Immature natural killer cell (primary cell): ENCODE data around the gene ISG15. TPM values are rescaled to one million over a fixed set of nuclear protein-coding genes. Genes with fewer than 3 reads are reported as not detected.

Experiments
- DNase-seq, 3 donors: peaks; one replicate each; pipeline ENCODE4 v3.0.0; 2022; ENCODE audit warnings: mixed read lengths in 1 of 3
- H3K27ac Mint-ChIP-seq, 6 donors: one replicate each; pipeline ENCODE4 v1.8.0; 2020; ENCODE audit warnings: mixed read lengths in 6 of 6, mild to moderate bottlenecking in 5 of 6, inconsistent platforms in 4 of 6, moderate library complexity in 3 of 6
- H3K27me3 Mint-ChIP-seq, 3 donors: one replicate each; pipeline ENCODE4 v1.8.0; 2020 to 2021; ENCODE audit warnings: low read depth in 3 of 3, mild to moderate bottlenecking in 3 of 3, mixed read lengths in 3 of 3, moderate library complexity in 3 of 3, inconsistent platforms in 1 of 3
- H3K36me3 Mint-ChIP-seq, 3 donors: one replicate each; pipeline ENCODE4 v1.8.0; 2020; ENCODE audit warnings: mixed read lengths in 3 of 3, inconsistent platforms in 2 of 3, mild to moderate bottlenecking in 2 of 3
- H3K4me1 Mint-ChIP-seq, 2 donors: one replicate each; pipeline ENCODE4 v1.8.0; 2020; ENCODE audit warnings: inconsistent platforms in 2 of 2, mild to moderate bottlenecking in 2 of 2, mixed read lengths in 2 of 2, moderate library complexity in 1 of 2
- H3K4me3 Mint-ChIP-seq, 5 donors: one replicate each; pipeline ENCODE4 v1.8.0; 2020; ENCODE audit warnings: mild to moderate bottlenecking in 5 of 5, mixed read lengths in 5 of 5, inconsistent platforms in 3 of 5, moderate library complexity in 3 of 5
- H3K9me3 Mint-ChIP-seq, 6 donors: one replicate each; pipeline ENCODE4 v1.8.0; 2020; ENCODE audit warnings: mild to moderate bottlenecking in 6 of 6, mixed read lengths in 6 of 6, inconsistent platforms in 4 of 6, moderate library complexity in 3 of 6
- polyA plus RNA-seq, 3 donors: library from polyadenylated mRNA; unstranded; fragments of 300-500 nt; fragmentation: Illumina TruSeq; gene quantifications; one replicate each; pipeline ENCODE4 v1.2.3, GENCODE V29; 2021

Gene ISG15
- polyA plus RNA-seq, 3 donors from 2014 or later, result 304 to 360 (median 354) TPM

DNA sequence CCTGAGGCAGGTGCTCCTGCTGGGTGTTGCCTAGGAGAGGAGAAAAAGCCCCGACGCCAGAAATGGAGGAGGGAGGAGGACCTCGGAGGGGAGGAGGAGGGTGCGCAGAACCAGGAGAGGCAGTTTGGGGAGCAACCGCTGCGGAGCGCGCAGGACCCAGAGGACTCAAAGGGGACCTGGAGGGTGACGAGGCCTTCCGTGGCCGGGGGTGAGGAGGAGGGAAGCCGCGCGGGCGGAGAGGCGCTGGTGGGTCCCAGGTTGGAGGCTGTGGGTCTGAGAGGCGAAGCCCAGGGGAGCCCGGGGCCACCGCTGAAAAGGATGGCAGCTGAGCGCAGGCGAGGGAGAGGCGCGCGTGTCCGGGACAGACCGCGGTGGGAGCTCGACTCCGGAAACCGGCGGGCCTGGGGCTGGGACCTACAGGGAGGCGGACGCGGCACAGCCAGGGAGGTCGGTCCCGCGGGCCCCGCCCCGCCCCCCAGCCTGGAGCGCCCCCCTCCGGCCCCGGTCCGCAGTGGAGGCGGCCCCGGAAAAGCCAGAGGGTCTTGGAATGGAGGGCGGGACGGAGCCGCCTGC is 45.7 kb downstream of the ISG15 start:
- peaks cover 11 to 14% (median 12%) of the 10 kb centered on the region in 3 donors for H3K27me3 Mint-ChIP-seq
- DNase-seq, result peak in 1 of 3 donors; percentile 42
- H3K4me3 Mint-ChIP-seq, result peak overlapping the region; percentile 40 to 74 (median 68)
- no peak overlapping the region for H3K27ac Mint-ChIP-seq
- H3K9me3 Mint-ChIP-seq, result no peaks in the 10 kb centered on the region
- no peaks in the 10 kb centered on the region for H3K36me3 Mint-ChIP-seq
- H3K4me1 Mint-ChIP-seq, result peaks cover 0 to 5% of the 10 kb centered on the region in 2 donors

DNA sequence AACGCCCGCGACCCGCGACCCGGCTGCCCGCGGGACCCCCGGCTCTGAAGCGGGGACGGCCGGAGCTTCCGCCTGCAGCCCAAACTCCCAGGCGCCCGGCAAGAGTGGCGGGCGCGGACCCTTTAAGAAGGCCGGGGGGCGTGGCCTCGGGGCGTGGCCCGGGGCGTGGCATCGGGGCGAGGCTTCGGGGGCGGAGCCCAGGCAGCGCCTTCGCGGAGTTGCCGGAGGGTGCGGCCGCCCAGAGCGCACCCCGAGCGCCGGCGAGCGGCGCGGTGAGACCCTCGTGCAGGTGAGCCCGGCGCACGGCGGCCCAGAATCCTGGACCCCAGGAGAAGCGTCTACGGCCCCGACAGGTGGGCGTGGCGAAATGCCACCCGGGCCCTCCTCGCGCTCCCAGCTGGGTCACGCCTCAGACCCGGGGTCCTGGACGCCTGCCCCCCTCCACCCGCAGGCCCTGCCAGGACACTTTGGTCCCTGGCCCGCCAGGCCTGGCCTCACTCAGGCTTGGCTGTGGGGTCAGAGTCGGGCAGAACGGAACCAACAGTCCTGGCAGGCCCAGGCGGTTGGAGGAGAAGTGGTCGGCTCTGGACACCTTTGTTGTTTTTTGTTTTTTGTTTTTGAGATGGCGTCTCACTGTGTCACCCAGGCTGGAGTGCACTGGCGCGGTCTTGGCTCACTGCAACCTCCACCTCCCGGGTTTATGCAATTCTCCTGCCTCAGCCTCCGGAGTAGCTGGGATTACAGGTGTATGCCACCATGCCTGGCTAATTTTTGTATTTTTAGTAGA is 46.4 kb downstream of the ISG15 start:
- peak; percentile 82 to 84 (median 83) for DNase-seq
- H3K36me3 Mint-ChIP-seq, result no peaks in the 10 kb centered on the region
- H3K27me3 Mint-ChIP-seq, result peaks cover 11 to 14% (median 12%) of the 10 kb centered on the region in 3 donors
- H3K4me1 Mint-ChIP-seq, result peaks cover 0 to 5% of the 10 kb centered on the region in 2 donors
- no peak overlapping the region for H3K27ac Mint-ChIP-seq
- H3K9me3 Mint-ChIP-seq, result no peaks in the 10 kb centered on the region
- H3K4me3 Mint-ChIP-seq, result peak overlapping the region; percentile 12 to 51 (median 43)

DNA sequence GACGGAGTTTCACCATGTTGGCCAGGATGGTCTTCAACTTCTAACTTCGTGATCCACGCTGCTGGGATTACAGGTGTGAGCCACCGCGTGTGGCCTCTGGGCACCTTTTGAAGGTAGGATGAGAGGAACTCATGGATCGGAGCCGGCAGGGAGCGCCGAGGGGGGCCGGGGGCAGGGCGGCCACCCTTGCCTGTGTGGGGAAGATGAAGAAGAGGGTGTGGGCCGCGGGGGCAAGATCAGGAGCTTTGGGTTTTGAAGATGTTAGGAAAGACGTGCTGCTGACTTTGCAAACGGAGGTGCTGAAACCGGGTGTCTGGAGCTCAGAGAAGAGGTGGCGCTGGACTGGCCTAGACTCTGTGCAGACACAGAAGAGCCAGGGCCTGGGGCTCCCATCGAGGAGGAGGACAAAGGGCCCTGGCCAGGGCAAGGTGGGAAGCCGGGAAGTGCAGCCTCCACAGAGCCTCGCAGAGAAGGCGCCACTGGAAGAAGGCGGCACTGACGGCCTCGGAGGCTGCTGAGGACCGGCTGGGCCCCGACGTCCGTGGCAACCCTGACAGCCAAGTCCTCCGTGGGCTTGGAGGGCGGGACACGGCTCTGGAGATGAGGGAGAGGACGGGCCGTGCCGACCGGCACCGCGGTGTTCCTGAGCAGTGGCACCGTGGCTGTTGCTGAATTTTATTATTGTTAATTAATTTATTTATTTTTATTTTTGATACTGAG is 47.1 kb downstream of the ISG15 start:
- no peaks in the 10 kb centered on the region for H3K36me3 Mint-ChIP-seq
- peak overlapping the region; percentile 35 to 51 (median 43) for H3K4me3 Mint-ChIP-seq
- H3K27me3 Mint-ChIP-seq, result peaks cover 11 to 14% (median 12%) of the 10 kb centered on the region in 3 donors
- no peaks in the 10 kb centered on the region for H3K9me3 Mint-ChIP-seq
- H3K27ac Mint-ChIP-seq, result no peak overlapping the region
- DNase-seq, result no peak
- peaks cover 0 to 5% of the 10 kb centered on the region in 2 donors for H3K4me1 Mint-ChIP-seq

DNA sequence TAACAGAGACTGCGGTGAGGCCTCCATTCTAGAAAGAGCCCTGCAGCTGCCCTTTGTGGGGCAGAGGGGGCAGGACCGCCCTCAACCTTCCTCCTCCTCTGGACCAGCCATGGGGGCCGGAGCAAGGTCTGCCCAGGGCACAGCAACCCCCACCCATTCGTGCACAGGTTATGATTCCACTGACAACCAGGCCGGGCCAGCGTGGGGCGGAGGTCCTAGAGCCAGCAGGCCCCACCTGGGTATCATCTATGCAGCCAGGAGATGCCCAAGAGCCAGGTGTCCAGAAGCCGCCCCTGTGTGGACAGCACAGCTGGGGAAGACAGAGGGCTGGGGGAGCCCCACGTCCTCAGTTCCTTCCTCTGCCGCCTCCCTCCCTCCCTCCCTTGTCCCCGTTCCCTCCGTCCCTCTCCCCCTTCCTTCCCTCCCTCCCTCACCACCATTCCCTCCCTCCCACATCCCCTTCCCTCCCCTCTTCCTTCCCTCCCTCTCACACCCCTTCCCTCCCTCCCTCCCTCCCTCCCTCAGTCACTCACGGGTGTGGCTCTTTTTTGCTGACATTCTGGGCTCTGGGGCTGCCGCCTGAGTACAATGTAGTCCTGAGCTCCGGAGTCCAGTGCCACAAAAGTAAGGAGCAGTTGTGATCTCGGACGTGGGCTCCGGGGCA is 48.5 kb downstream of the ISG15 start:
- peaks cover 8 to 14% (median 12%) of the 10 kb centered on the region in 3 donors for H3K27me3 Mint-ChIP-seq
- H3K9me3 Mint-ChIP-seq, result no peaks in the 10 kb centered on the region
- DNase-seq, result no peak
- H3K27ac Mint-ChIP-seq, result no peak overlapping the region
- H3K4me3 Mint-ChIP-seq, result no peak overlapping the region
- H3K4me1 Mint-ChIP-seq, result peaks cover 0 to 5% of the 10 kb centered on the region in 2 donors
- no peaks in the 10 kb centered on the region for H3K36me3 Mint-ChIP-seq

DNA sequence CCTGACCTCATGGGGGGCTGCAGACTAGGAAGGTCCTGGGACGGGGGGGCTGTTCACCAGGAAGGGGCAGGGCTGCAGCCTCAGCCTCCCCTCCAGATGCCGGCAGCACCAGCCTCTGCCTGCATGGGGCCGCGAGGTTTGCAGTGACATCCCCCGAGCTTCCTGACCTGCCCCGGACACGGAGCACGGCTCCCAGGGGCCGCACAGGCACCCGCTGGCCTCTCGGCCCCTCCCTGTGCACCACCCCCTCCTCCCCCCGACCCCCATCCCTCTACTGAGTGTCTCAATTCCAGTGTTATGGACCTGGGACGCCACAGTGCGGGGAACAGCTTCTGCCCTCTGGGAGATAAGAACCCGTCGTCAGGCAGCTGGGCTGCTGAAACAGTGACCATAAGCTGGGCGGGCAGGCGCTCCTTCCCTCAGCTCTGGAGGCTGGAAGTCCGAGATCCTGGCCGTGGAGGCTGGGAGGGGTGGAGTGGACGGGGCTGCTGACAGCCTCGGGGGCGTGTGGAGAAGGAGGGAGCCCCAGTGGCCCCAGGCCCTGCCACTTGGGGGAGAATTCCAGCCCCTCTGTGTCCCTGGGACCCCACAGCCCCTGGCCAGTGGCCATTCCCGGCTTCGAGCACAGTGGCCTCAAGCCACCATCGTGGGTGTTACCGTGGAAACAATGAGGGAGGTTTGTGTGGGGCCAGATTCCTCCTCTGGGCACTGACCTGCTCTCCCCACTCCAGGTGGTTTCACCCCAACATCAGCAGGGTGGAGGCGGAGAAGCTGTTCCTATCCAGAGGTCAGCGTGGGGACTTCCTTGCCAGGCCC is 49.3 kb downstream of the ISG15 start:
- no peaks in the 10 kb centered on the region for H3K36me3 Mint-ChIP-seq
- H3K9me3 Mint-ChIP-seq, result no peaks in the 10 kb centered on the region
- peaks cover 0 to 5% of the 10 kb centered on the region in 2 donors for H3K4me1 Mint-ChIP-seq
- no peak overlapping the region for H3K27ac Mint-ChIP-seq
- H3K27me3 Mint-ChIP-seq, result peaks cover 8 to 11% (median 11%) of the 10 kb centered on the region in 3 donors
- no peak overlapping the region for H3K4me3 Mint-ChIP-seq
- DNase-seq, result no peak

DNA sequence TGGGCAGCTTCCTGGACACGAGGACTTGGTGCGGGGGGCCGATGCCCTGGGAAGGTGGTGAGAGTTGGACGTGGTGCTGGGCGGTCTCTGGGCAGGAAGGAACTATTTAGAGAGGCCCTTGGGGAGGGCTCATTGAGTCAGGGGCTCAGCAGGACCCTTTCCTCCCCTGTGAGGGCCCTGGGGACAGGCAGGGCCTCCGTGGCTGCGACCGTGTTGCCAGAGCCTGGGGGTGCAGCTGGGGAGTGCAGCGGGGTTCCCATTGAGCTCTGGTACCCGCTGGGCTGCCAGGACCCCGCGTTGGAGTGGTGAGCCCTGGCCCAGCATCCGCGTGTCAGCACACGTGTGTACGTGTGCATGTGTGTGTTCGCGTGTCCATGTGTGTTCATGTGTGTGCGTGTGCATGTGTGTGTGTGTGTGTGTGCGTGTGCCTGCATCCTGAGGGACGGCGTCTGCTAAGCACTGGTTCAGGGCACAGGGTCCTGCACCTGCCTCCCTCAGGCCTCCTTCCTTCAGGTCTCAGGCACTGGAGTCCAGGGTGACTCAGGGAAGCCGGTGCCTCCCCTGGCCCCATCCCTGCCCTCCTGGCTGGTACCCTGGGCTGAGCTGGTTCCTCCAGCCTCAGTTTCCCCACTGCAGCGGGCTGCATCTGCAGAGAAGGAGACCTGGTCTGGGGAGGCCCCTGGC is 50.1 kb downstream of the ISG15 start:
- no peaks in the 10 kb centered on the region for H3K36me3 Mint-ChIP-seq
- peaks cover 7 to 8% (median 8%) of the 10 kb centered on the region in 3 donors for H3K27me3 Mint-ChIP-seq
- peaks cover 0 to 7% of the 10 kb centered on the region in 2 donors for H3K4me1 Mint-ChIP-seq
- no peak overlapping the region for H3K4me3 Mint-ChIP-seq
- H3K9me3 Mint-ChIP-seq, result no peaks in the 10 kb centered on the region
- DNase-seq, result no peak
- no peak overlapping the region for H3K27ac Mint-ChIP-seq

Other genes starting within 250 kb of the ISG15 start
- under 1 TPM in 1 of 3 donors, not detected in 2; 0.14 TPM for gene SAMD11, start 89.6 kb upstream of the ISG15 start, polyA plus RNA-seq
- 10 to 100 TPM; 48.2 to 69.8 (median 53.5) TPM for gene NOC2L, start 54.2 kb upstream of the ISG15 start, polyA plus RNA-seq
- 1 to 10 TPM in 2 of 3 donors, not detected in 1; 1.8 to 2.2 TPM for gene KLHL17, start 52.9 kb upstream of the ISG15 start, polyA plus RNA-seq
- 1 to 10 TPM in 1 of 3 donors, under 1 TPM in 2; 0.14 to 2.2 (median 0.68) TPM for gene PLEKHN1, start 47.0 kb upstream of the ISG15 start, polyA plus RNA-seq
- not detected for gene PERM1, start 31.4 kb upstream of the ISG15 start, polyA plus RNA-seq
- gene HES4, start 13.4 kb upstream of the ISG15 start, polyA plus RNA-seq, result 1 to 10 TPM; 2.3 to 7.7 (median 2.4) TPM
- gene AGRN, start 6.6 kb downstream of the ISG15 start, polyA plus RNA-seq, result under 1 TPM in 1 of 3 donors, not detected in 2; 0.87 TPM
- not detected for gene RNF223, start 60.8 kb downstream of the ISG15 start, polyA plus RNA-seq
- 1 to 10 TPM in 2 of 3 donors, under 1 TPM in 1; 0.99 to 7.5 (median 4.1) TPM for gene C1orf159, start 102.6 kb downstream of the ISG15 start, polyA plus RNA-seq
- under 1 TPM; 0.68 to 0.83 (median 0.69) TPM for gene TTLL10, start 160.4 kb downstream of the ISG15 start, polyA plus RNA-seq
- gene TNFRSF18, start 193.1 kb downstream of the ISG15 start, polyA plus RNA-seq, result 100 to 1,000 TPM in 2 of 3 donors, 10 to 100 TPM in 1; 56.4 to 136 (median 105) TPM
- gene TNFRSF4, start 200.7 kb downstream of the ISG15 start, polyA plus RNA-seq, result 10 to 100 TPM in 2 of 3 donors, 1 to 10 TPM in 1; 7.6 to 16.3 (median 12.1) TPM
- gene SDF4, start 218.5 kb downstream of the ISG15 start, polyA plus RNA-seq, result 100 to 1,000 TPM; 157 to 240 (median 194) TPM
- gene B3GALT6, start 218.7 kb downstream of the ISG15 start, polyA plus RNA-seq, result 10 to 100 TPM in 1 of 3 donors, 1 to 10 TPM in 2; 5.3 to 13.9 (median 9.9) TPM
- not detected for gene C1QTNF12, start 233.2 kb downstream of the ISG15 start, polyA plus RNA-seq